Suprapubic skin (tissue), 4 donors: Measurements from ENCODE around the gene PYGL. TPM values are rescaled to one million over a fixed set of nuclear protein-coding genes. Genes with fewer than 3 reads are reported as not detected.

Source experiments
- DNase-seq, 2 donors: peaks; one replicate each; pipeline ENCODE4 v3.0.0-alpha.2; 2019; ENCODE audit warnings: low spot score in 2 of 2
- H3K27ac ChIP-seq: fragments of 200-600 bp; sonication (generic); one replicate; pipeline ENCODE4 v1.5.1; 2019
- H3K27me3 ChIP-seq: fragments of 200-600 bp; sonication (generic); one replicate; pipeline ENCODE4 v1.5.1; 2019
- H3K36me3 ChIP-seq: fragments of 200-600 bp; sonication (generic); one replicate; pipeline ENCODE4 v1.5.1; 2019
- H3K4me1 ChIP-seq: fragments of 200-600 bp; sonication (generic); one replicate; pipeline ENCODE4 v1.5.1; 2019
- H3K4me3 ChIP-seq: fragments of 200-600 bp; sonication (generic); one replicate; pipeline ENCODE4 v1.5.1; 2019; ENCODE audit warnings: mild to moderate bottlenecking
- H3K9me3 ChIP-seq: fragments of 200-600 bp; sonication (generic); one replicate; pipeline ENCODE4 v1.5.1; 2019
- EP300 ChIP-seq: sonication (generic); formaldehyde crosslinking; IDR thresholded peaks from one replicate; pipeline ENCODE4 v1.6.1; 2017; ENCODE audit warnings: antibody characterized with exemption
- POLR2A ChIP-seq, 2 donors: fragments of 450-650 bp; IDR thresholded peaks; one replicate each; pipeline ENCODE4 v1.6.1; 2017; ENCODE audit warnings: antibody characterized with exemption in 2 of 2, mild to moderate bottlenecking in 2 of 2, moderate library complexity in 2 of 2
- POLR2AphosphoS5 ChIP-seq, 3 donors: sonication (generic); formaldehyde crosslinking; IDR thresholded peaks; one replicate each; pipeline ENCODE4 v1.6.1; 2017; ENCODE audit warnings: antibody characterized with exemption in 3 of 3
- WGBS: methylation state at CpG from one replicate; pipeline ENCODE4 v1.1.5; 2018; 5-methylcytosine and 5-hydroxymethylcytosine counted together
- total RNA-seq, 4 donors: library from RNA; depleted of rRNA; stranded (reverse); fragments of >200 nt; gene quantifications; one replicate each; pipeline ENCODE4 v1.1.0, GENCODE V29; 2016
- TF ChIP-seq, protein P1 (sequence below), 2 donors: fragments of 200-600 bp in 1 of 2; fragments of 450-650 bp in 1 of 2; sonication (generic) in 1 of 2; IDR thresholded peaks; one replicate each; pipeline ENCODE4 v1.5.1; 2016 to 2019; ENCODE audit warnings: antibody characterized with exemption in 2 of 2, mild to moderate bottlenecking in 1 of 2, moderate library complexity in 1 of 2

Gene PYGL
- total RNA-seq, 4 donors from 2014 or later = 43.3 to 73.4 (median 48.4) TPM

DNA sequence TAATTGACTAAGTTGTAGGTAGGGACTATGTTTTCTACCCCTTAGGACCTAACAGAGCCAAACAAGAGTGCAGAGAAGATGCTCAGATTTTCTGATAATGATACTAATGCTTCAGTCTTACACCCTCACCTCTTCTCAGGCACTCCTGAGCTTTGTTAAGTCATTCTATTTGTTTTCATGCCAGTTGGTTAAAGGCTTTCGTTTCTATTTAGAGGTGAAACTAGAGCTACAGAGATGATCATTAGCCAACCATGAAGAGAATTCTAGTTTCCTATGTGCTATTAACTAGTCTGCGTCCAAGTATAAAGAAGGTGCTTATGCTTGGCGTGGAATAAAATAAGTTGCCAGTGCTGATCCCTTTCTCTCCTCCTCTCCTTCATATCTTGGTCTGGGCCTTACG lies 34.6 kb upstream of the PYGL start:
- no peaks in the 10 kb centered on the region for H3K4me1 ChIP-seq
- H3K36me3 ChIP-seq = no peaks in the 10 kb centered on the region
- WGBS = 90% methylated on average over 4 of the region's 4 CpGs
- no peaks in the 10 kb centered on the region for H3K27me3 ChIP-seq
- TF ChIP-seq EP300 = no peak
- TF ChIP-seq, protein P1, sequence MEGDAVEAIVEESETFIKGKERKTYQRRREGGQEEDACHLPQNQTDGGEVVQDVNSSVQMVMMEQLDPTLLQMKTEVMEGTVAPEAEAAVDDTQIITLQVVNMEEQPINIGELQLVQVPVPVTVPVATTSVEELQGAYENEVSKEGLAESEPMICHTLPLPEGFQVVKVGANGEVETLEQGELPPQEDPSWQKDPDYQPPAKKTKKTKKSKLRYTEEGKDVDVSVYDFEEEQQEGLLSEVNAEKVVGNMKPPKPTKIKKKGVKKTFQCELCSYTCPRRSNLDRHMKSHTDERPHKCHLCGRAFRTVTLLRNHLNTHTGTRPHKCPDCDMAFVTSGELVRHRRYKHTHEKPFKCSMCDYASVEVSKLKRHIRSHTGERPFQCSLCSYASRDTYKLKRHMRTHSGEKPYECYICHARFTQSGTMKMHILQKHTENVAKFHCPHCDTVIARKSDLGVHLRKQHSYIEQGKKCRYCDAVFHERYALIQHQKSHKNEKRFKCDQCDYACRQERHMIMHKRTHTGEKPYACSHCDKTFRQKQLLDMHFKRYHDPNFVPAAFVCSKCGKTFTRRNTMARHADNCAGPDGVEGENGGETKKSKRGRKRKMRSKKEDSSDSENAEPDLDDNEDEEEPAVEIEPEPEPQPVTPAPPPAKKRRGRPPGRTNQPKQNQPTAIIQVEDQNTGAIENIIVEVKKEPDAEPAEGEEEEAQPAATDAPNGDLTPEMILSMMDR (IDR thresholded peaks at IDR 0.05) = no peak
- DNase-seq = no peak
- H3K9me3 ChIP-seq = no peaks in the 10 kb centered on the region
- H3K27ac ChIP-seq = no peak overlapping the region
- no peak overlapping the region for H3K4me3 ChIP-seq

GRCh38 chr14:50978529-50978871 lies 34.2 kb upstream of the PYGL start:
- TF ChIP-seq, protein P1 (IDR thresholded peaks at IDR 0.05) = no peak
- no peak for TF ChIP-seq POLR2AphosphoS5 (IDR thresholded peaks at IDR 0.05)
- no peak for TF ChIP-seq EP300
- no peak for TF ChIP-seq POLR2A (IDR thresholded peaks at IDR 0.05)
- no peaks in the 10 kb centered on the region for H3K27me3 ChIP-seq
- no peak for DNase-seq
- H3K36me3 ChIP-seq = no peaks in the 10 kb centered on the region
- H3K4me1 ChIP-seq = no peaks in the 10 kb centered on the region
- H3K4me3 ChIP-seq = no peak overlapping the region
- 91% methylated on average over 3 of the region's 3 CpGs for WGBS
- H3K27ac ChIP-seq = no peak overlapping the region
- H3K9me3 ChIP-seq = no peaks in the 10 kb centered on the region

- Histone ChIP-seq H3K36me3 (no peaks in the 10 kb centered on the region), H3K9me3 (no peaks in the 10 kb centered on the region), H3K27me3 (no peaks in the 10 kb centered on the region), H3K4me1 (no peaks in the 10 kb centered on the region), H3K4me3 (no peak overlapping the region), H3K27ac (no peak overlapping the region)
- no peak for DNase-seq
- WGBS = 89% methylated on average over 3 of the region's 3 CpGs
- no peak for TF ChIP-seq POLR2AphosphoS5 (IDR thresholded peaks at IDR 0.05)
- TF ChIP-seq POLR2A (IDR thresholded peaks at IDR 0.05) = no peak
- TF ChIP-seq, protein P1 (IDR thresholded peaks at IDR 0.05) = no peak
- no peak for TF ChIP-seq EP300
These were observed 33.7 kb upstream of the PYGL start for GRCh38 chr14:50977863-50978528.

GRCh38 chr14:50974118-50974517 lies 29.8 kb upstream of the PYGL start:
- Histone ChIP-seq H3K4me1 (no peaks in the 10 kb centered on the region), H3K4me3 (no peak overlapping the region), H3K36me3 (no peaks in the 10 kb centered on the region), H3K27me3 (peaks cover 3% of the 10 kb centered on the region), H3K27ac (no peak overlapping the region), H3K9me3 (no peaks in the 10 kb centered on the region)
- TF ChIP-seq EP300 = no peak
- no peak for TF ChIP-seq POLR2A (IDR thresholded peaks at IDR 0.05)
- no peak for TF ChIP-seq POLR2AphosphoS5 (IDR thresholded peaks at IDR 0.05)
- TF ChIP-seq, protein P1 (IDR thresholded peaks at IDR 0.05) = no peak
- WGBS = 70% methylated on average over 5 of the region's 5 CpGs
- no peak for DNase-seq

- TF ChIP-seq, protein P1 (IDR thresholded peaks at IDR 0.05) = no peak
- no peak for TF ChIP-seq EP300
- no peak for TF ChIP-seq POLR2AphosphoS5 (IDR thresholded peaks at IDR 0.05)
- TF ChIP-seq POLR2A (IDR thresholded peaks at IDR 0.05) = no peak
- WGBS = 92% methylated on average over 11 of the region's 11 CpGs
- Histone ChIP-seq H3K27ac (no peak overlapping the region), H3K36me3 (no peaks in the 10 kb centered on the region), H3K4me1 (no peaks in the 10 kb centered on the region), H3K9me3 (no peaks in the 10 kb centered on the region), H3K27me3 (peaks cover 3% of the 10 kb centered on the region), H3K4me3 (no peak overlapping the region)
- no peak for DNase-seq
These were observed 28.5 kb upstream of the PYGL start for GRCh38 chr14:50972734-50973133.
